Activated CD8-positive, alpha-beta memory T cell treated with anti-CD3 and anti-CD28 coated beads, Interleukin-2, amount 50 U/mL, for 4 hours (primary cell): ENCODE measurements around the gene WDR3.

Experiments used
- DNase-seq: peaks from one replicate; pipeline ENCODE4 v3.0.0-alpha.2; 2020

The WDR3 gene

DNA sequence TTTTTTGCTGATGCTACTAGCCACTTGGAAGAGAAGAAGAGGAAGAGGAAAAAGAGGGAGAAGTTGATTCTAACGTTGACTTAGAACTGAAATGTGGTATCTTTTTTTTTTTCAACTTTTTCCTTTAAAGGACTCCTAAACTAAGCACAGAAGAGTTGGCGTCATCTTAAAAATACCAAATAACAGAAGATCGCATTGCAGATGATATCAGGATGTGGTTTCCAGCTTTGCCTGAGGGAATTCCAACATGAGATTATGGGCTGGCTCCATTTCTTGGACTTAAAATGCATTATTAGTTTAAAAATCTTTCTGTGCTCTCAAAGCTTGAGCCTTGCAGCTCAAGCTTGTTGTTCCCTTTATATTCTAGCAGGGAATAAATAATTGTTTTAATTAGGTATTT lies 29.8 kb downstream of the WDR3 start:
- no peak for DNase-seq

DNA sequence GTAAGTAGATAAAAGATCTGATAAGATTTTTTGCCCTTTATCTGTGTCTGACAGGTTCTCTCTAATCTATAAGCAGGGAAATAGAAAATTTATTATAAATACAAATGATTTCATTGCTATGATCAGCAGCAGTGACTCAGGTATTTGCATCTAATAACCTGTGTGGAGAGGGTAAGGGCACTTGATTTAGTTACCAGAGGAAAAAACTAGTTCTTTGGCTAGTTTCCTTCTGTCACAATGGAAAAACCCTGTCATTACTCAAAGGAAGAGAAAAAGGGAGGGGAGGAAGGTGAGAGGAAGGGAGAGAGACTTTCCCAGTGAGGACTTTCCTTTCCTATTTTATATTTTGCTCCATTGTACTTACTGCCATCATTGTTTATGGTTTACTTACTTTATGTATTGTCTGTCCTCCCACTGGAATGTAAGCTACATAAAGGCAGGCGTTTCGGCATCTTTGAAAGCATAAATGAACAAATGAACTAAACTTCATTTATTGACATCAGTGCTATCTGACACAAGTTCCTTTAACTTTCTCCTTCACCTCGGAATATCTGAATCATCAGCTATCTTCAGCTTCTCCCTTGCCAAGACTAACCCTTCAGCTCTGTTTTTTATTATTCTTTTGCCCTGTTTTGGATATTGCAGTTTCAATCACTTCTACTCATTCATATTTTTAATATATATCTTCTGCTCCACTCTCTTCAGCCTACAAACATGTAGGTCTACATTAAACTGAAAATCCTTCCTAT lies 34.9 kb downstream of the WDR3 start:
- DNase-seq: no peak

- DNase-seq: no peak
Measured at GRCh38 chr1:117967477-117967876, 37.9 kb downstream of the WDR3 start.

GRCh38 chr1:117967881-117968280 lies 38.3 kb downstream of the WDR3 start:
- no peak for DNase-seq

- no peak for DNase-seq
Measured at GRCh38 chr1:117970252-117970651, 40.7 kb downstream of the WDR3 start.

GRCh38 chr1:117971777-117972176 lies 42.2 kb downstream of the WDR3 start:
- DNase-seq: no peak

GRCh38 chr1:117976381-117976780 lies 46.8 kb downstream of the WDR3 start:
- DNase-seq: no peak

DNA sequence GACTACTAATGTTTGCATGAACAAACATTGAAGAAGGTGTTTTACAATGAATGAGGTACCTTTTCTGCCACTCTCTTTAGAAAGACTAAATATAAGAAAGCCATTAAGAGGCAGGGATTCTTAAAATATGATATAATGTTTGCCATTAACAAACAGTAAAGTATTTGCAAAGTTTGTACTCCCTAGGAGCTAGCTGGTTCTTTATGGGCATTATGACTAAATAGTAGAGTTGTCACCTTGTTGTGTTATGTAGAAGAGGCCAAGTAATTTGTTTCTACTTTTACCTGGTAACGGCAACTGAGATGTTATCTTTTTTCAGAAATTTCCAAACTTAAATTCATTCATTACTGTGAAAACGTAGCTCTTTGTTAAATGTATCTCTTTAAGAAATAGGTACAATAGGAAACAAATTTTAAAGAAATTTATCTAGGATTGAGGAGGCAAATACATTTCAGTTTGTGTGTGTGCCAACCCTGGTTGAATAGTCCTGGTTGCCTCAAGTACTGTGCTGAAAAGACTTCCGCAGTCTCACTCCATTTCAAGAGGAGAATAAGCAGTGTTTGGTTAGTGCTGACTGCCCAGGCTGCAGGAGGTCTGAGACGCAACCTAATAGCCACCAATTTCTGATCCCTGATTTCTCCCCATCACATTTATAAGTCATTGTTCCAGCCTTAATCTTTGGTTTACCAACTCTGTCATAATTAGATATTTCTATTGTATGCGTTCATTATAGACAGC lies 52.1 kb downstream of the WDR3 start:
- DNase-seq: no peak

DNA sequence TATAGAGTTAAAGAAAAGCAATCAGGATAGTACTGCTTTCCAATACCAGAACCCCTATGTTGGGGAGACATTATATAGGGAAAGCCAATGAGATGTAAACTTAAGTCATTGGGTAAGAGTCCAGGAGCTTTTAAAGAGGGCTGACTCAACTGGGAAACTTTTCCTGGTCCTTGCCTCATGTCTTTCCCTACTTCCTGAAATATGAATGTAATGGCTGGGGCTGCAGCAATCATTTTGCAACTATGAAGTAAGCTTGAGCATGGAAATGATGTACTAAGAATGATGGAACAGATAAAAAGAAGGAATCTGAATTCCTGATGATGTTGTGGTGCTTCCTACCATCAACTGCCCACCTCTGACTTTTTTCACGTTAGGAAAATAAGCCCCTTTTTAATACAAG lies 55.7 kb downstream of the WDR3 start:
- DNase-seq: no peak

DNA sequence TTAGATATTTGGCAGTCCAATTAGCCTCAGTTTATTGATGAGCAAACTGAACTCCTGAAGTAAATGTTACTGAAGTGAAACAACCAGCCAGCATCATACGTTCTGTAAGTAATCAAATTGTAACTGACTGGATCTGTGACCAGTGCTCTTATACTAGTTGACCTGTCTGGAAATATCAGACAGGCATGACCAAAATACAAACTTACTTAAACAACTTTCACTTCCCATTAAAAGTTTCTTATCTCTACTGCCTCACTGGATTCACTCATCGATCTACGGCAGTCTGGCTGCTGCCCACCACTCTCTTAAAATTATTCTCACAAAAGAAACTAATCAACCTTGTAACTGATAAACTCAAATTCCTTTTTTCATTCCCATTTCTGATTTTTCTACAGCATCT lies 56.4 kb downstream of the WDR3 start:
- DNase-seq: no peak

- DNase-seq: no peak
Measured at GRCh38 chr1:118004312-118004711, 74.8 kb downstream of the WDR3 start.

- no peak for DNase-seq
Measured at GRCh38 chr1:118007391-118007790, 77.9 kb downstream of the WDR3 start.

- DNase-seq: no peak
Measured at GRCh38 chr1:118008011-118008410, 78.5 kb downstream of the WDR3 start.

DNA sequence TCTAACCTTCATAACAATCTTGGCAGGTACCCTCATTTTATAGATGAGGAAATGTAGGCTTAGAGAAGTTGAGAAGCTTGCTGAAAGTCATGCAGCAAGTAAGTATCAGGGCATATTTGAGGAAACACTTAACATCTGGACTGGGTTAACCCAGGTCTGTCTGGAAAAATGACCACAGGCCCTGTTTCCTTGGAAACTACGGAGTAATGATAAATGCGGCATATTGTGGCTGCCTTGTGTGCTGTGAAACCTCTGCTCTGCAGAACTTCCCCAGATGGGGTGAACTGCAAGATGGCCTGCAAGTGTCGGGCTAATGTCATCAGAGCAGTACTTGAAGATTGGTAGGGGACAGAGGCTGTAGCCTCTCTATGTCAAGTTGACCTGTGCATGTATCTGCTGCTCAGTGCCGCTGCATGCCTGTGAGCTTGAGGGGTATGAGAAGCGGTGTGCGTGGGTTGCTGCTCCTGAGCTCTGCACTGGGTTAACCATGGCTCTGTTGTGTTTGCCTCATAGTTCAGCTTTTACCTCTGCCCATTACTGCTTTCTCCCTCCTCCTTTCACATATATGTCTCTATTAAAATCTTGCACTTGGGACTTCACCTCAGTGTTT lies 83.1 kb downstream of the WDR3 start:
- DNase-seq: no peak

DNA sequence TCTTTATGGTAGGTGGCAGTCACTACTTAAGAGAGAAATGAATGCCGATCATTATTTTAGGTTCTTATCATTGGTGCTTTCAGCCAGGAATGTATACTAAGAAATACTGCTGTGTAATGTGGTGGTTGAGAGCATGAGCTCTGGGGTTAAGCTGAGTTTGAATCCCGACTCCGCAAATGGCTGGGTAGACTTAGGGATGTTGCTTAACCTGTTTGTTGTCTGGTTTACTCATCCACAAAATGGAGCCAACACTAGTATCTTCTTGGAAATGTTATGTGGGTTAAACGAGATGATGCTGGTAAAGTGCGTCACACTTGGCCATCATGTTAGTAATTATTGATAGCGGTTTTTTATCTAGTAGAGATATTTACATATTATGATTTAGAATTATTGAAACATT lies 83.8 kb downstream of the WDR3 start:
- no peak for DNase-seq

- no peak for DNase-seq
Measured at GRCh38 chr1:118013938-118014337, 84.4 kb downstream of the WDR3 start.
